ENCODE measurements around the gene ZNF148. TPM values are rescaled to one million over a fixed set of nuclear protein-coding genes. Genes with fewer than 3 reads are reported as not detected.

Gene ZNF148
- total RNA-seq, 2 experiments from 2014 or later, result 20.3 to 22.2 TPM

DNA sequence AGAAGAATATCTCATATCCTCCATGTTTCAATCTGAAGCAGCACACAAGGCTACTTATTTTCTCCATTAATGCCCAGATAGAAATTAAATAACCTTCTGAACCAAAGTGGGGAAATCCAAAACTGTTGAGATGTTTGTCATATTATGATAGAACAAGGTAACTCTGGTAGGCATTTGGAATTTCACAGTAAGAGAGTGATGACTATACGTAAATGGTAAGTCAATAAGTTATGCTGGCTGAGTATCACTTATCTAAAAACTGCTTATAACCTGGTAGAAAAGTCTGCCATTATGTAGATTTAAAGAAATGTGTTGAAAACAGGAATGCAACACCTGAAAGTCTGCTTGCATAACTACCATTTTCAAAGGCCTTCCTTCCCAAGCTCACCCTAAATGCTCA lies 145.4 kb downstream of the ZNF148 start:
- peaks cover 17% of the 10 kb centered on the region for H3K36me3 Mint-ChIP-seq (ENCODE audit: low read depth)
- H3K27me3 Mint-ChIP-seq (ENCODE audit: low read depth), result no peaks in the 10 kb centered on the region
- CTCF ChIA-PET, result no interaction called here
- peaks cover 20% of the 10 kb centered on the region for H3K4me1 Mint-ChIP-seq (ENCODE audit: low read depth)
- no peak overlapping the region for H3K4me3 Mint-ChIP-seq
- H3K9me3 Mint-ChIP-seq, result no peaks in the 10 kb centered on the region
- intact Hi-C loops (cut with micrococcal nuclease), result loop anchor here (5.0 to 10.0 kb wide), 2 partner anchors 148 to 355 kb away; partner anchors contain the start of gene ZNF148
- DNase-seq, result no peak
- H3K27ac Mint-ChIP-seq, result no peak overlapping the region

DNA sequence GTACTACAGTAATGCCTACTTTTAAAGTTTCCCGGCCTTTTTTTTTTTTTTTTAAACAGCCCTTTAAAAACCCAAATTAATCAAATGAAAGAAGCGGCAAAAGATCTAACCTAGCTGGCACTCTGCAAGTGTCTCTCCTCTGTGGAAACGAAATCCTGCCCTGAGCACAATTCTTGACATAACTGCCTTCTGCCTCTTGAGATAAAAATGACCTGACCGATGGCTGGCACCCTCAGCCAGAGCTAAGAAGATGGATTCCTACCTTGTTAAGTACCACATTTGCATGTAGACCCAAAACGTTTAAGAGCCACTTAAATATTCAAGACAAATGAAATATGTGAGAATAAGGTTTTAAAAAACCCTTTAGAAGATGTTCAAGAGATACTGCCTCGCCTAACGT lies 146.0 kb downstream of the ZNF148 start:
- Mint-ChIP-seq H3K27me3 (ENCODE audit: low read depth) (no peaks in the 10 kb centered on the region), H3K9me3 (no peaks in the 10 kb centered on the region), H3K36me3 (ENCODE audit: low read depth) (peaks cover 17% of the 10 kb centered on the region), H3K4me1 (ENCODE audit: low read depth) (peaks cover 20% of the 10 kb centered on the region), H3K27ac (no peak overlapping the region), H3K4me3 (no peak overlapping the region)
- intact Hi-C loops (cut with micrococcal nuclease), result loop anchor here (10.0 kb wide), 1 partner anchor 356 kb away; no protein-coding TSS in a partner anchor
- CTCF ChIA-PET, result no interaction called here
- DNase-seq, result no peak

DNA sequence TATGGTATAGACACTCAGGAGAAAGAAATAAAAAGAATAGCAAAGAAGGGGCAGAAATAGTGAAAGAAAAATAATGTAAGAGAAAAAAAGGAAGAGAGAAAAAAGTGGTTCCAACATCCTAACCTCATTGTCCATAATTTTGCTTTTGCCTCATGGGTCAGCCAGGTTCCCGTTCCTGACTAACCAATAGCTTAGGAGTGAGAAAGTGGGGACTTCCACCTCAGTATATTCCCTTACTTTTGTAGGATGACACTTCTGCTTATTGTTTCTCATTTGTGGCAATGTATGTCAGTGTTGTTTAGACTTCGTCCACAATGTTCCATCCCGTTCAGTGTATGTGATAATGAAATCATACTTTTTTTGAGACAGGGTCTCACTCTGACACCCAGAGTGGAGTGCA lies 153.3 kb downstream of the ZNF148 start:
- no peaks in the 10 kb centered on the region for H3K36me3 Mint-ChIP-seq (ENCODE audit: low read depth)
- H3K27me3 Mint-ChIP-seq (ENCODE audit: low read depth), result no peaks in the 10 kb centered on the region
- H3K27ac Mint-ChIP-seq, result no peak overlapping the region
- no peaks in the 10 kb centered on the region for H3K4me1 Mint-ChIP-seq (ENCODE audit: low read depth)
- no peaks in the 10 kb centered on the region for H3K9me3 Mint-ChIP-seq
- CTCF ChIA-PET, result no interaction called here
- intact Hi-C loops (cut with micrococcal nuclease), result loop anchor here (10.0 kb wide), 1 partner anchor 363 kb away; no protein-coding TSS in a partner anchor
- no peak overlapping the region for H3K4me3 Mint-ChIP-seq
- DNase-seq, result no peak

- no peaks in the 10 kb centered on the region for H3K27me3 Mint-ChIP-seq (ENCODE audit: low read depth)
- no peaks in the 10 kb centered on the region for H3K9me3 Mint-ChIP-seq
- H3K36me3 Mint-ChIP-seq (ENCODE audit: low read depth), result no peaks in the 10 kb centered on the region
- intact Hi-C loops (cut with micrococcal nuclease), result loop anchor here (10.0 kb wide), 1 partner anchor 364 kb away; no protein-coding TSS in a partner anchor
- no peaks in the 10 kb centered on the region for H3K4me1 Mint-ChIP-seq (ENCODE audit: low read depth)
- H3K4me3 Mint-ChIP-seq, result no peak overlapping the region
- CTCF ChIA-PET, result no interaction called here
- DNase-seq, result no peak
- H3K27ac Mint-ChIP-seq, result no peak overlapping the region
Observed at GRCh38 chr3:125220727-125221429, 154.2 kb downstream of the ZNF148 start.

- Mint-ChIP-seq H3K4me1 (ENCODE audit: low read depth) (no peaks in the 10 kb centered on the region), H3K9me3 (no peaks in the 10 kb centered on the region), H3K27ac (no peak overlapping the region), H3K4me3 (no peak overlapping the region), H3K36me3 (ENCODE audit: low read depth) (no peaks in the 10 kb centered on the region), H3K27me3 (ENCODE audit: low read depth) (no peaks in the 10 kb centered on the region)
- CTCF ChIA-PET, result no interaction called here
- intact Hi-C loops (cut with micrococcal nuclease), result loop anchor here (10.0 kb wide), 1 partner anchor 365 kb away; no protein-coding TSS in a partner anchor
- DNase-seq, result no peak
Observed at GRCh38 chr3:125220183-125220582, 154.9 kb downstream of the ZNF148 start.

DNA sequence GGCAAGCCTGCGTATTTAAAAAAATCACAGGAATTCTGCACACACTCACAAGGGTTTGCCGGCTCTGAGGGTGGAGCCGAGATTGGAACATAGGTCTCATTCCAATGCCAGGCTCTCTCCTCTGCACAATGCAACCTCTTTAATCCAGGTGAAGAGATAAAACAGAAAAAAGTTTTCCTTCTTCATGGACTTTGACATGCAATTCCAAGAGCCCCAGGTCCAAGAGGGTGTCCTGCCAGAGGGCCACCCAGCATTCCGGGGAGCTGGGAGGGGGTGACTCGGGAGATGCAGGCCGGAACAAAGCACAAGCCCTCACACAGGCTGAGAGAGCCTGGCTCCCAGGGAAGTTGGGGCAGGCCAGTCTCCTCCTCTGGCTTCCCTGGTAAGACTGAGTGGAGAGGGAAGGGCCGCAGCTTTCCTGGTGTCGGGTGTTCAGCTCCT lies 155.8 kb downstream of the ZNF148 start:
- Mint-ChIP-seq H3K36me3 (ENCODE audit: low read depth) (no peaks in the 10 kb centered on the region), H3K27ac (no peak overlapping the region), H3K4me1 (ENCODE audit: low read depth) (peaks cover 7% of the 10 kb centered on the region), H3K4me3 (no peak overlapping the region), H3K9me3 (no peaks in the 10 kb centered on the region), H3K27me3 (ENCODE audit: low read depth) (peaks cover 6% of the 10 kb centered on the region)
- intact Hi-C loops (cut with micrococcal nuclease), result no loop called here
- CTCF ChIA-PET, result no interaction called here
- no peak for DNase-seq

- no peak overlapping the region for H3K27ac Mint-ChIP-seq
- H3K9me3 Mint-ChIP-seq, result no peaks in the 10 kb centered on the region
- no peak overlapping the region for H3K4me3 Mint-ChIP-seq
- peaks cover 14% of the 10 kb centered on the region for H3K4me1 Mint-ChIP-seq (ENCODE audit: low read depth)
- H3K27me3 Mint-ChIP-seq (ENCODE audit: low read depth), result peaks cover 39% of the 10 kb centered on the region
- CTCF ChIA-PET, result interaction anchor here (0.7 kb wide), 1 partner anchor 306 kb away, joined by 4 read pairs; no protein-coding TSS in a partner anchor
- H3K36me3 Mint-ChIP-seq (ENCODE audit: low read depth), result no peaks in the 10 kb centered on the region
- DNase-seq, result no peak
- intact Hi-C loops (cut with micrococcal nuclease), result loop anchor here (5.0 kb wide), 1 partner anchor 223 kb away; no protein-coding TSS in a partner anchor
Observed at GRCh38 chr3:125214738-125215137, 160.4 kb downstream of the ZNF148 start.

DNA sequence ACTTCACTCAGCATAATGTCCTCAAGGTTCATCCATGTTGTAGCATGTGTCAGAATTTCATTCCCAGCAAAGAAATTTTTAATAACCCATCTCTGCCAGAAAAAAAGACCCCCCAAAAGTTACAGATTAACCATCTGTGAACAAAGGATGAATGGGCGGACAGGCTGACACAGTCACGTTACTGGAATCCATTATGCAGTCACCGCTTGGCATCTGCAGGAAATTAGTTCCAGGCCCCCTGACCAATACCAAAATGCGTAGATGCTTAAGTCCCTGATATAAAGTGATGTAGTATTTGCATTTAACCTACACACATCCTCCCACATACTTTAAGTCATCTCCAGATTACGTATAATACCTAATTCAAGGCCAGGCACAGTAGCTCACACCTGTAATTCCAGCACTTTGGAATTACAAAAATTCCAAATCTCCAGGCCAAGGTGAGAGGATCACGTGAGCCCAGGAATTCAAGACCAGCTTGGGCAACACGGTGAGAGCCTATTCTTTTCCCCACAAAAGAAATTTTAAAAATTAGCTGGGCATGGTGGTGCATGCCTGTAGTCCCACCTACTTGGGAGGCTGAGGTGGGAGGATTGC lies 161.1 kb downstream of the ZNF148 start:
- H3K9me3 Mint-ChIP-seq, result no peaks in the 10 kb centered on the region
- H3K36me3 Mint-ChIP-seq (ENCODE audit: low read depth), result no peaks in the 10 kb centered on the region
- intact Hi-C loops (cut with micrococcal nuclease), result loop anchor here (5.0 kb wide), 1 partner anchor 223 kb away; no protein-coding TSS in a partner anchor
- no peak overlapping the region for H3K27ac Mint-ChIP-seq
- no peak overlapping the region for H3K4me3 Mint-ChIP-seq
- H3K4me1 Mint-ChIP-seq (ENCODE audit: low read depth), result peaks cover 14% of the 10 kb centered on the region
- DNase-seq, result no peak
- CTCF ChIA-PET, result no interaction called here
- peaks cover 41% of the 10 kb centered on the region for H3K27me3 Mint-ChIP-seq (ENCODE audit: low read depth)

DNA sequence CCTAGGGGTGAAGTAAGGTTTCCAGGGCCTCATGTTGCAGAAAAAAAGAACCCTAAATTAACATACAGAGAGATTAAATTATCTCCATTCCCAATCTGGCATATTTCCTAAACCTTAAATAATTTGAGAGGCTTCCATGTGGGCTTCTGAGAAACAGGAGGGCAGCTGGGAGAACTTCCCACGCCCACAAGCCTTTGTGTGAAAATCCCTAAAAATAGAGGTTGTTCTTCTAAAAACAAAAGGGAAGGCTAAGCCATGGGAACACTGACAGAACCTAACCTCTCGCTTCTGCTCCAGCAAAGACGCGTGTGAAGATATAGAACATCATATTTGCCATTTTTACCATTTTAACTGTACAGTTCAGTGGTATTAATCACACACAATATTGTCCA lies 161.8 kb downstream of the ZNF148 start:
- Mint-ChIP-seq H3K4me3 (no peak overlapping the region), H3K36me3 (ENCODE audit: low read depth) (no peaks in the 10 kb centered on the region), H3K27ac (no peak overlapping the region), H3K4me1 (ENCODE audit: low read depth) (peaks cover 14% of the 10 kb centered on the region), H3K9me3 (no peaks in the 10 kb centered on the region), H3K27me3 (ENCODE audit: low read depth) (peaks cover 41% of the 10 kb centered on the region)
- no peak for DNase-seq
- CTCF ChIA-PET, result no interaction called here
- intact Hi-C loops (cut with micrococcal nuclease), result loop anchor here (5.0 kb wide), 1 partner anchor 224 kb away; no protein-coding TSS in a partner anchor

DNA sequence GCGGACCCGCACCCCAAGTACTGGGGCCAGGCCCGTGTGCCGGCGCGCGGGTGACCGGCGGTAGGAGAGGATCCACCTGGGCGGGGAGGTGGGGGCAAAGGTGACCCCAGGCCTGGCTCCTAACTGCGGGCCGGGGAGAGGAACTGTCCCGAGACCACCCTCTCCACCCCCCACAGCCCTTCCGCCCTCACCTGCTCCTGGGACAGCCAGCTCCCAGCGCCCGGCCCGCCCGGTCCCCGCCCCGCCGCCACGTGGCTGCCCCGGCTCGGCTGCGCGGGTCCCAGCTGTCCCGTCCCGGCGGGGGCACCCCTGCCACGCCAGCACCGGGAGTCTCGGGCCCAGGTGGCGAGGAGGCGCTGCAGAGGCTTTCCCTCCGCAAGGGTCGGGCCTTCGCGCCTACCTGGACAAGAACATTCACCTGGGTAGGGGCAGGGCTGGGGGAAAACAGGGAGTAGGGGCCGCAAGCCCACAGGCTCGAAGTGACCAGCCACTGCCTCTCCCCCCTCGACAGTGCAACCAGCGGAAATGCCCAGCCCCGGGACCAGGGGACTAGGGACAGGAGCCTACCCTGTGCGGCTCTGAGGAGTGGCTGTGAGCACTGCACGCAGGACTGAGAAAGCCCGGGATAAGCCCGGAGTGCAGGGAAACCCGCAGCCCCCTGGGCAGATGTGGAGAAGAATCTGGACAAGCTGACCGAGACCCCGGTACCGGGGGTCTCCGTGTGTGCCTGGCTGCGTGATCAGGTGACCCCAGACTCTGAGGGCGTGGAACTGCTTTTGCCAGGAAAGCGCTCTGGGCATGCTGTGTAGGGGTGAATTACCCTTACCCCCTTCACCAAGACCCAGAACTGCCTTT lies 162.4 kb downstream of the ZNF148 start, which contains the start of gene SLC12A8:
SLC12A8 (minus strand) TSS at position 240 of the 855 bp plus-strand sequence. CDS start 1,399 bp downstream, outside the sequence.
- CTCF ChIA-PET, result no interaction called here
- intact Hi-C loops (cut with micrococcal nuclease), result loop anchor here (5.0 kb wide), 1 partner anchor 225 kb away; no protein-coding TSS in a partner anchor
- Mint-ChIP-seq H3K4me3 (peak within 1 kb of the TSS; percentile 38), H3K9me3 (no peaks in the 10 kb centered on the region), H3K36me3 (ENCODE audit: low read depth) (no peaks in the 10 kb centered on the region), H3K27me3 (ENCODE audit: low read depth) (peaks cover 41% of the 10 kb centered on the region), H3K4me1 (ENCODE audit: low read depth) (peaks cover 14% of the 10 kb centered on the region), H3K27ac (no peak within 1 kb of the TSS)
- no peak for DNase-seq

DNA sequence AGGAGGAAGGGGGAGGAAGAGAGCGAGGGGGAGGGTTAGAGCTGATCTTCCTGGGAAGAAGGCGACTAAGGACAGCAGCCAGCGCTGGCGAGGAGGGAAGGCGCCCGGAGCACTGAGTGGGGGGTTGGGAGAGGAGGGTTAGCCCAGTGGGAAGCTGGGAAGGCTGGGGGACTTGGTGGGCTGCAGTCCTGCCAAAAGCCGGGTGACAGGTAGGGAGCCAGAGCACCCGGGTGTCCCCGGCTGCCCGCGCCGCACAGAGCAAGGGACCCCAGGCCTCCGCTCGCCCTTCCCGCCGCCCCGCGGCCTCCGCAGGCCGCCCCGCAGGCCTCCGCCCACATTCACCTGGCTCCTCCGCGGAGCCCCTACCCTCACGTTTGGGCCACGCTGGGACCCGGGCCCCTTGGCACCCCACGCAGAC lies 163.0 kb downstream of the ZNF148 start:
- peak overlapping the region; percentile 38 for H3K4me3 Mint-ChIP-seq
- no peaks in the 10 kb centered on the region for H3K36me3 Mint-ChIP-seq (ENCODE audit: low read depth)
- peaks cover 14% of the 10 kb centered on the region for H3K4me1 Mint-ChIP-seq (ENCODE audit: low read depth)
- H3K27ac Mint-ChIP-seq, result no peak overlapping the region
- no peak for DNase-seq
- H3K27me3 Mint-ChIP-seq (ENCODE audit: low read depth), result peaks cover 41% of the 10 kb centered on the region
- no peaks in the 10 kb centered on the region for H3K9me3 Mint-ChIP-seq
- intact Hi-C loops (cut with micrococcal nuclease), result loop anchor here (5.0 kb wide), 1 partner anchor 225 kb away; no protein-coding TSS in a partner anchor
- CTCF ChIA-PET, result no interaction called here

DNA sequence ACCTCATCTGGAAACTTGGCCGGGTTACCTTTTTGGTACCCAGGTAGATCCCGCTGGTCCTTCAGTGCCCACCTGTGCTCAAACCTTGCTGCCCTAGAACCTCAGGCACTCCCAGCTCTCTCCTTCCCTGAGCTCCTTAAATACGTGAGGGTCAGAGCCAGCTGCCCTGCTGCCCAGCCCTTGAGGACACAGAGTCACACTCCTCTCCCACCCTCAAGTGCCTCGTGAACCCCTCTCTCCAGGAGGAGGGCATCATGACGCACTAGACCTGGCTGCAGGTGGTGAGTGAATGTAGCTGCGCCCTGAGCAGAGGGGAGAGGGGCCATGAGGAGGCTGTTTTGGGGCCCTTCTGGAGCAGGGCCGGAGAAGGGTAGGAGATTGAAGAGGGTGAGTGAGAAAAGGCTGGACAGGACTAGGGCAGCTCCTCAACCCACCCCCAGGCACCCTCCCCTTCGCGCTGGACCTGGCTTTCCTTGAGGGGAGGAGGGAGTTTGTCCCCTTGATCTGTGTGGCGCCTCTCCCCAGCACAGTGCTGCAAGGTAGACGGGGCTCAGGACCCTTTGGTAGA lies 163.5 kb downstream of the ZNF148 start:
- H3K4me1 Mint-ChIP-seq (ENCODE audit: low read depth), result peaks cover 14% of the 10 kb centered on the region
- H3K27ac Mint-ChIP-seq, result no peak overlapping the region

More for the DNA sequence above, 163.5 kb downstream of the ZNF148 start:
- CTCF ChIA-PET, result no interaction called here
- DNase-seq, result no peak
- H3K4me3 Mint-ChIP-seq, result peak overlapping the region; percentile 38
- H3K27me3 Mint-ChIP-seq (ENCODE audit: low read depth), result peaks cover 41% of the 10 kb centered on the region
- intact Hi-C loops (cut with micrococcal nuclease), result loop anchor here (5.0 kb wide), 1 partner anchor 226 kb away; no protein-coding TSS in a partner anchor
- no peaks in the 10 kb centered on the region for H3K36me3 Mint-ChIP-seq (ENCODE audit: low read depth)
- H3K9me3 Mint-ChIP-seq, result no peaks in the 10 kb centered on the region
